HUES48 (cell line): ENCODE measurements around the gene FAM174B.
A peak's percentile ranks its signal among the peaks of the same experiment; 100 is the strongest.

Experiments used
- H3K27ac ChIP-seq: one replicate; pipeline ENCODE4 v1.7.0; 2013; ENCODE audit warnings: low read depth, low read length, inconsistent platforms
- H3K27me3 ChIP-seq: 2 replicates; pipeline ENCODE4 v1.6.1; 2013; ENCODE audit warnings: mild to moderate bottlenecking, low read length; ENCODE audit not compliant: control insufficient read depth, insufficient read depth
- H3K36me3 ChIP-seq: 2 replicates; pipeline ENCODE4 v1.6.1; 2013; ENCODE audit warnings: low read length; ENCODE audit not compliant: control insufficient read depth, insufficient read depth
- H3K4me1 ChIP-seq: 2 replicates; pipeline ENCODE4 v1.6.1; 2013; ENCODE audit warnings: mild to moderate bottlenecking, low read length; ENCODE audit not compliant: control insufficient read depth, insufficient read depth
- H3K4me3 ChIP-seq: 2 replicates; pipeline ENCODE4 v1.5.1; 2013; ENCODE audit warnings: mild to moderate bottlenecking, low read depth, low read length
- H3K9ac ChIP-seq: 2 replicates; pipeline ENCODE4 v1.6.1; 2013; ENCODE audit warnings: mild to moderate bottlenecking, low read depth, low read length, moderate library complexity
- H3K9me3 ChIP-seq: 2 replicates; pipeline ENCODE4 v1.6.1; 2013; ENCODE audit warnings: low read length; ENCODE audit not compliant: control insufficient read depth, insufficient read depth

FAM174B gene

DNA sequence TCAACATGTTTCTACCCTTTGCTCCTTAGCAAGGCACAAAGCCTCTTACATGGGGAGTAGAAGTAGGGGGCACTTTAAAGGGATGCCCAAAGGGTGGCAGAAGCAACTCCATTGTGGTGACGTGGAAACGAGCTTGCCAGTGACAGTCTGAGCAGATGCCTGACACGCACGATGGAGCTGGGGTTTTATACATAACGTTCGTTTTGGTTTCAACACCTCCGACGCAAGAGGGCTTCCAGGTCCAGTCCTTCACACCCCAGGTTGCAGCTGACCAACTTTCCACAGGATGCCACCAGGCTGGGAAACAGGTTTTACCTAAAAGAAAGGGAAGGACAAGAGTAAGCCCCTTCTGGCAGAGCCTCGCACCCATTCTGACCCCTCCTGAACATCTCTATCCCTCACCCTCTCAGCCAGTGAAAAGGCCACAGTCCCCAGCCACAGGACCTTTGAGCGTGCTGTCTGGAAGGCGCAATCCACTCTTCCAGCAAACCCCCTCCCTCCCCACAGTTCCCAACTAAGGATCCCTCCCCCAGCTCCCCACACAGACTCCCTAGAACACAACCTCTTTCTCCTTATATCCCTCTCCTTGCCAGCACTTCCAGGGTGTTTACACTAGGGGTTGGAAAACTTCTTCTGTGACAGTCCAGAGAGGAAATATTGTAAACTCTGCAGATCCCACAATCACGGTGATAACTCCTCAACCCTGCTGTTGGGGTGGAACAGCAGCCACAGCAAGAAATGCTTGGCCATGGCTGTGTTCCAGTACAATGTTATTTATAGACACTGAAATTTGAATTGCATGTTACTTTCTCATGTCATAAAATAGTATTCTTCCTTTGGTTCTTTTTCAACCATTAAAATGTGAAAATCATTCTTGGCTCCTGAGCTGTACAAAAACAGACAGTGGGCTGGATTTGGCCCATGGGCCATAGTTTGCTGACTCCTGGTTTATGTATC lies 36.2 kb downstream of the FAM174B start:
- no peak overlapping the region for H3K4me3 ChIP-seq
- H3K36me3 ChIP-seq = peaks cover 6% of the 10 kb centered on the region
- no peaks in the 10 kb centered on the region for H3K27me3 ChIP-seq
- no peak overlapping the region for H3K9ac ChIP-seq
- H3K9me3 ChIP-seq = no peaks in the 10 kb centered on the region
- H3K27ac ChIP-seq = no peak overlapping the region
- peaks cover 14% of the 10 kb centered on the region; the same call in 1 of the 2 replicates for H3K4me1 ChIP-seq

DNA sequence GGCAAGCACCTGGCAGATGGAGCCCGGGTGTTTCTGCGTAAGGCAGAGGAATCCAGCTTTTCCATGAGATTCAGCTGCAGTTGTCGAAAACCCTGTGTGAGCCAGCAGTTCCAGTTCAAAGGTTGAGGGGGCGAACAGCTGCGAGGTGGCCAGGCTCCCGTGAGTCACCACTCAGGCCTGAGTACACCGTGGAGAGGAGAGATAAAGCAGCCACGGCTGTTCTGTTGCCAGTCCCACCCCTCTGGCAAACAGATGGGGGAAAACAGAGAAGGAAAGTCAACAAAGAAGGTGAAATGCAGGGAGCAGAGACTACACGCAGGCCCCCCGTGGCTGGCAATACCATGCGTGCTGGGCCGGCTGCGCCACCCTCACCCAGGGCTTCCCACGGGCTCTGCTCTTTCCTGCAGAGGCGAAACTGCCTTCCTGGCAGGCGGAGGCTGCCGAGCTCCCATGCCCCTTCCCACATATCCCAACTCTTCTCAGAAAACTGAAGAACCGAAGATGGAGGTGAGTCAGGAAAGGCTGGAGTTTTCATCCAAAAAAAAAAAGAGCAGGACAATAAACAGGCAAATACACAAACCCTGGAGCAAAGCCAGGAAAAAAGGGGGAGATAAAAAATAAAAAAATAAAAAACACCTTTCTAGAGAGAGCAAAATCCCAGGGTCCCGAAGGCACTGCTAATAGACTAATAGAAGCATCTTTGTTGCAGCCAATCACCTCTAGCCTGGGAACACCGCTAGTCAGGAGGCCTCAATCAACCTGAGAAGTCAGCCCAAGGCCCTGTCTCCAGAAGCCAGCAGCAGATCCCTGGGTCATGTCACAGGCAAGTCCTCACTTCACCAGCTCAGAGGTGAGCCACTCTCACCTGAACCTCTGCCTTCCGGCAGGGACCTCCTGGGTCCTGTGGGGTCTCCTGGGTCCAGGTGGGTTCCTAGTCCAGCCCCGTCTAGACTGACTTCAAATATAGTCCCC lies 37.7 kb downstream of the FAM174B start:
- Histone ChIP-seq H3K27ac (peak overlapping the region; percentile 90), H3K9me3 (no peaks in the 10 kb centered on the region), H3K9ac (no peak overlapping the region), H3K36me3 (peaks cover 6% of the 10 kb centered on the region), H3K27me3 (no peaks in the 10 kb centered on the region), H3K4me1 (peaks cover 14% of the 10 kb centered on the region; the same call in 1 of the 2 replicates), H3K4me3 (no peak overlapping the region)

DNA sequence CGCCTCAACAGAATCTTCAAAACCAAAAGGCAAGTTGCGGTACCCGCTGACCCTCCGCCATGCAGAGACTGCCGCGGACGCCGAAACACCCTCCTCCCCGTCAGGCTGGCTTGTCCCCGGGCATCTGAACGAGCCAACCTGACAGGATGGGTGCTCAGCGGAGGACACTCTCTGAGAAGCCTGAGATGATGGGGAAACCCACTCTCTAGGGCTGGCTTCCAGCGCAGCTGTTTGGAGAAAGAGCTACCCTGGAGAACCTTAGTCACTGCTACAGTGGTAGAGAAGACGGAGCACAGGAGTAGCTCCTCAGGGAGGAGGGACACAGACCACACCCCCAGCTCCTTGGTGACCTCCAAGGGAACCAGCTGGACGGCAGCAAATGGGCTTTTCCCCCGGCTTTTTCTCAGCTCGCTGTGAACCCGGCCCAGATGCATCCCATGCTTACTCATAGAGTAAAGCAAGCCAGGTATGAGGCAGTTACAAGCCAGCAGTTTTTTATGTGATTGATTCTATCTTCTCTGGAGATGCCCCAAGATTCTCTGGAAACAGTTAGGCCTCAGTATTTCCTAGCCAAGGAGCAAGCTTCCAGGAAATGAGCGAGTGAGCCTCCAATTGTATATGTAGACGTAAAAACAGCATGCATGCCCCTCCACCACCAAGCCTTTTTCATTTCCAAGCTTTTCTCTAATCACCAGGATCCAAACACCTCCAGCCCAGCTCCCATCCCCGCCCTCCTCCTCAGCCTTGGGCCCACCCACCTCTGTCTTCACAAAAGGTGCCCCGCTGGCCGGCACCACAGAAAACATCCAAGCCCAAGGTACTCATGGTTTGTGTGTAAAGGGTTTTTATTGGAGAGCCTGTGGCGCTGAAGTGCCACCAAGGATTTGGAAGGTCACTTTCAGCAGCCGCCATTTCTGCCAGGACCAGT lies 38.7 kb downstream of the FAM174B start:
- Histone ChIP-seq H3K36me3 (peaks cover 6% of the 10 kb centered on the region), H3K27ac (peak overlapping the region; percentile 90), H3K9ac (no peak overlapping the region), H3K9me3 (no peaks in the 10 kb centered on the region), H3K4me1 (peaks cover 14% of the 10 kb centered on the region; the same call in 1 of the 2 replicates), H3K27me3 (no peaks in the 10 kb centered on the region), H3K4me3 (no peak overlapping the region)

DNA sequence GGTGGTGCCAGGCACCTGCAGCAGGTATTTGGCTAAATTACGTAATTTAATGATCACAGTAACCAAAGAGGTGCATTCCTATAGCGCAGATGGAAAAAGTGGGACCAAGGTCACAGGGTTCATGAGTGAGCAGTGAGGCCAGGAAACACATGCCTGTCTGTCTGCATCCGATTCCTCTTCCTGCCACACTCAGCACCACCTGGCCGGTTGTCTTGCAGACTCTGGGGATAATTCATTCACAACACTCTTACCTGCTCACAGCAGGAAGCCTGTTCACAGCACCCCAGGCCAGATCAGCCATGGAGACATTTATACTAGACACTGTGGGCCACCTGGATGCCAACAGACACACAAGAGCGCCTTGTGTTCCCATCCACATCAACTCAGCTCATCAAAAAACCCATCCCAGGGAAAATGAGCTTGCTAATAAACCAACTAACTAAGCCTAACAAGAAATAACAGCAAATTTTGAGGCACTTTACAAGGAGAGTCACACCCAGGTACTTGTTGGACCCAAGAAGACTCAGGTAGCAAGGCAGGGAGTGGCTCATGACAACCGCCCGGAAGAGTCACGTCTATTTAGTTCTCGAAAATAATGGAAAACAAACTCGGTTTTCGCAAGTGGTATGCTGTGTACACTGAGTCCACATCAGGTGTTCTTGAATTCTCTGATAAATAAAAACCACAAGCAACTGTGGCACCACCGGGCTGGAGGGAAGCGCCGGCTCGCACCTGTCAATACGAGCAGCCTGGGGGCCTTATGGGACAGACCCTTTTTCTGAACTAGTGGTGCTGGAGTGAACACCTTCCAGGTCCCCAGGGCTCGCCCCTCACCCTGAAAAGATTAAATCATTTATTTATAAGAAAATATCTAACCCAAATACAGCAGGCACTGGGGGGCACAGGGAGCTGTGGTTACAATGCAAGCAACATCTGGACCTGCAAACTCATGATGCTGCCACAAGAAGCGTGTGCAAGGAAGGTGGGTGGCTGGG lies 40.5 kb downstream of the FAM174B start:
- no peak overlapping the region for H3K27ac ChIP-seq
- H3K36me3 ChIP-seq = peaks cover 6% of the 10 kb centered on the region
- H3K4me3 ChIP-seq = no peak overlapping the region
- H3K9ac ChIP-seq = no peak overlapping the region
- H3K9me3 ChIP-seq = no peaks in the 10 kb centered on the region
- peaks cover 14% of the 10 kb centered on the region; the same call in 1 of the 2 replicates for H3K4me1 ChIP-seq
- no peaks in the 10 kb centered on the region for H3K27me3 ChIP-seq

DNA sequence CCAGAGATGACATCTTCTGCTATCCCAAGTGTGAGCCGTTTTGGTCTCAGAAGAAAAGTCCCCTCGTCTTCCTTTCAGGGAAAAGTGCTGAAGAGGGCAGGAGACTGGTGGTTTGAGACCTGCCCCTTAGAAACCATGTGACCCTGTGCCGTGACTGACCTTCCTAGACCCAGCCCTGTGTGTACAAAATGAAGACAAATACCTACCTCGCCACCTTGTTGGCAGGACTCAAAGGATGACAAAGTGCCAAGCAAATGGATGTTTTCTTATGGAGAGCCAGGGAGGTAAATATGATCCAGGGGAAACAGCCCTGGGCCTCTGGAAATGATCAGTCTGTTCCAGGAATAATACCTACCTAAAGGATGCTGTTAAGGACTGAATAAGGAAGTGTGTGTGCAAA lies 41.3 kb downstream of the FAM174B start:
- Histone ChIP-seq H3K4me1 (peaks cover 14% of the 10 kb centered on the region; the same call in 1 of the 2 replicates), H3K36me3 (peaks cover 6% of the 10 kb centered on the region), H3K27ac (no peak overlapping the region)

DNA sequence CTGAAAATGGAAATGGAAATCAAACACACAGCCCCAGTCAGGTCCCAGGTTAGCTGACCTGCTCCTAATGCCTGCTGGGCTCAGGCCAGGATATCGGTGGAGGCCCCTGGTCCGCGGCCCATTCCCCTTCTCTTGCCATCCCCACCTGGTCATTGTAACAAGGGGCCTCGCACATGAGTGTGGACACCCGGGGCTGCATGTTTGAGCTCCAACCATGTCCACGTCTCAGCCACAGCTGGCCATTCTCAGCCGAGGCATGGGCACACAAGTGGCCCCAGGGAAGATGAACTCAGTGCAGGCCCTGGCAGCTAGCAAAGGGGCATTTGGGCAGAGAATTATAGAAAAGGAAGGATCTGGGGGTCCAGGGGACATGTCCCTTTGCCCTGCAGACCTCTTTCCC lies 41.7 kb downstream of the FAM174B start:
- H3K4me3 ChIP-seq = no peak overlapping the region
- H3K9ac ChIP-seq = no peak overlapping the region
- H3K36me3 ChIP-seq = peaks cover 2% of the 10 kb centered on the region
- H3K4me1 ChIP-seq = peaks cover 14% of the 10 kb centered on the region; the same call in 1 of the 2 replicates
- no peaks in the 10 kb centered on the region for H3K27me3 ChIP-seq
- H3K27ac ChIP-seq = no peak overlapping the region
- no peaks in the 10 kb centered on the region for H3K9me3 ChIP-seq

More for the DNA sequence above, 41.3 kb downstream of the FAM174B start:
- H3K4me3 ChIP-seq = no peak overlapping the region
- H3K27me3 ChIP-seq = no peaks in the 10 kb centered on the region
- no peak overlapping the region for H3K9ac ChIP-seq
- H3K9me3 ChIP-seq = no peaks in the 10 kb centered on the region

DNA sequence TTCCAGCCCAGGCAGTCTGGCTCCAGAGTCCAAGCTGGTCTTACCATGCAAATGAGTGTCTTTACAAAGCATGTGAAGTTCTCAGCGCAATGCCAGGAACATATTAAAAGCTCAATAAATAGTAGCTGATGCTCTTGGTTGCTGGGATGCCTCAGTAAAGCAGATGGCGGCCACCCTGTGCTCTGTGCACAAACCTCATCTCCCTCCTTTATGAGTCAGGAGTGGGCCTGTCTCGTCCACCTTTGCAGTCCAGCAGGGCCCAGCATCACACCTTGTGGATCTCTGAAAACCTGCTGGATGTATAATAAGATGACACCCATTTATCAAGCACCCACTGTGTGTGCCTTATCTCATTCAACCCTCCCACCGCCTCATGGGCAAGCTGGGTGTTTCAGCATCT lies 42.7 kb downstream of the FAM174B start:
- Histone ChIP-seq H3K27me3 (no peaks in the 10 kb centered on the region), H3K4me1 (peaks cover 12% of the 10 kb centered on the region; the same call in 1 of the 2 replicates), H3K9ac (no peak overlapping the region), H3K27ac (no peak overlapping the region), H3K9me3 (no peaks in the 10 kb centered on the region), H3K4me3 (no peak overlapping the region), H3K36me3 (no peaks in the 10 kb centered on the region; the same call in 1 of the 2 replicates)

DNA sequence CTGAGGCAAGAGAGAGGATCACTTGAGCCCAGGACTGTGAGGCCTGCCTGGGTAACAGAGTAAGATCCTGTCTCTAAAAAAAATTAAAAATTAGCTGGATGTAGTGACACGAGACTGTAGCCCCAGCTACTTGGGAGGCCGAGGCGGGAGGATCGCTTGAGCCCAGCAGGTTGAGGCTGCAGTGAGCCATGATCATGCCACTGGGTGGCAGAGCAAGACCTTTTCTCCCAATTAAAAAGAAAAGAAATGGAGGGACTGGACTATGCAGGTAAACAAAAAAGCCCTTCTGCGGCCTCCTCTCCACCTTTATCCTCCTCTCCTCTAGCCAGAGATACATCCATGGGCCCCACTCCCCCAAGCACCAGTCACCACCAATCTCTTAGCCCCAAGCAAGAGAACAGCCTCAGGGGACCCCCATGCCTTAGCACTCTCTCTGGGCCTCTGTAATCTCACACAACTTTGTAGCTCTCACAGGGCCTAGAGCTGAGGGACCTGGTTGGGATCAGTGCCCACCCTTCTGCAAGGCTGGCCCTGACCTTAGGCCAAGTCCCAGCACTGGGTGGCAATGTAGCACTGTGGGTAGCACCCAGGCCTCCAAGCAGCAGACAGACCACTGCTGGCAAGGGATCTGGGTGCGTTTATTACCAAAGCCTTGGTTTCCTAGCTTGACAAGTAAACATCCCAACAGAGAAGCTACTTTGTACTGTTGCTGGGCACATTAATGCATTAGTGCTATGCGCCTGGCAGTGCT lies 43.4 kb downstream of the FAM174B start:
- Histone ChIP-seq H3K4me1 (peaks cover 5% of the 10 kb centered on the region; the same call in 1 of the 2 replicates), H3K27ac (no peak overlapping the region), H3K4me3 (no peak overlapping the region), H3K36me3 (no peaks in the 10 kb centered on the region; the same call in 1 of the 2 replicates), H3K9ac (no peak overlapping the region), H3K9me3 (no peaks in the 10 kb centered on the region), H3K27me3 (no peaks in the 10 kb centered on the region)

DNA sequence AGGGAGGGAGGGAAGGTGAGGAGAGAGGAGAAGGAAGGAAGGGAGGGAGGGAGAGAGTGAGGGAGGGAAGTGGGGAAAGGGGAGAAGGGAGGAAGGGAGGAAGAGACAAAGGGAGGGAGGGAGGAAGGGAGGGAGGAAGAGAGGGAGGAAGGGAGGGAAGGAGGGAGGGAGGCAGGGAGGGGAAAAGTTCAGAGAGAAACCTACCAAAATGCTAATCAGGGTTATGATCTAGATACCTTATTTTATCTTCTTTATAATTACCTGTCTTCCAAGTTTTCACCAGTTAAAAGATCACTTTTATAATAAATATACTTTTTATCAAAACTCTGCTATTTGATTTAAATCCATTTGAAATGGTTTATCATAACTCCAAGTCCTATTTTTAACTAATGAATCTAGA lies 44.4 kb downstream of the FAM174B start:
- no peaks in the 10 kb centered on the region for H3K4me1 ChIP-seq
- no peaks in the 10 kb centered on the region for H3K36me3 ChIP-seq
- no peak overlapping the region for H3K4me3 ChIP-seq
- no peaks in the 10 kb centered on the region for H3K9me3 ChIP-seq
- no peak overlapping the region for H3K9ac ChIP-seq
- H3K27me3 ChIP-seq = no peaks in the 10 kb centered on the region
- H3K27ac ChIP-seq = no peak overlapping the region
